Measurements from ENCODE around the gene ALAS1. TPM values are rescaled to one million over a fixed set of nuclear protein-coding genes. Genes with fewer than 3 reads are reported as not detected.

Gene ALAS1
- total and polyA plus RNA-seq, 2 donors (not counting 3 experiments of a cell fraction or from before 2014, with no cell fraction given) = 45.1 to 72.1 TPM

DNA sequence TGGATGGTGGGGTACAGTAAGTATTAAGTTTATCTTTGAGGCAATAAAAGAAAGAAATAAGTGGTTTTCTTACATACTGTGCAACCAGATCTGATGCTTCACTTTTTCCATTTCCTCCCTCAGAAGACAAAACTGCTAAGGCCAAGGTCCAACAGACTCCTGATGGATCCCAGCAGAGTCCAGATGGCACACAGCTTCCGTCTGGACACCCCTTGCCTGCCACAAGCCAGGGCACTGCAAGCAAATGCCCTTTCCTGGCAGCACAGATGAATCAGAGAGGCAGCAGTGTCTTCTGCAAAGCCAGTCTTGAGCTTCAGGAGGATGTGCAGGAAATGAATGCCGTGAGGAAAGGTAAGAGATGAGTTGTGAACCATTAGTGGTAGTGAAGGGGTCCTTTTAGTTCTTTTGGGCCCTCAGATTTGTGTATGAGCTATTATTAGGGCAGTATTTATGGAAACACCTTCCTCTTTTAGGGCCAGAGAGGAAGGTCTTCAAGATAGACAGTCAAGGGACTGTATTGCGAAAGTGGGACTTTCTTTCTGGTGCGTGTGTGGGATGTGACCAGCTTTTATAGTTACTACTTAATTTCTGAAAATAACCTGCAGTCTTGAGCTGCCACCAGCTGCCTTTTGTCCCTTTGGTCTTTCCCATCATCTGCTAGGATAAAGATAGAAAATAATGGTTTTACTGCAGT, 4.6 kb downstream of the ALAS1 start:
- DNase-seq (ENCODE audit: low read depth, low spot score) = no peak
- intact Hi-C loops (cut with micrococcal nuclease) (no loop called here), dilution Hi-C loops (cut with MboI; ENCODE audit: extremely low pct_ligation_motif_present, low sequenced_read_pairs) (no loop called here)
- no peak overlapping the region for H3K4me3 ChIP-seq (replicated peaks in 1 of 3; ENCODE audit: insufficient read depth in 1 of 3, low read depth in 1 of 3, low read length in 3 of 3)
- BruUV-seq (replicated peaks) = no TSS peak
- H3K27me3 ChIP-seq (ENCODE audit: control insufficient read depth in 2 of 2, insufficient read depth in 2 of 2, low read length in 2 of 2) = no peaks in the 10 kb centered on the region
- no peaks in the 10 kb centered on the region for H3K9me1 ChIP-seq (replicated peaks; ENCODE audit: control insufficient read depth, extremely low read depth, insufficient read depth, low read length)
- ChIA-PET POLR2A (no interaction called here), CTCF (interaction anchor here (1.1 to 1.7 kb wide), 2 partner anchors 18 to 201 kb away, joined by 4 to 5 read pairs; no protein-coding TSS in a partner anchor)
- FAIRE-seq = no peak
- H3K79me2 ChIP-seq (ENCODE audit: control insufficient read depth, insufficient read depth, low read length) = peaks cover 15% of the 10 kb centered on the region
- H3K36me3 ChIP-seq (ENCODE audit: control insufficient read depth in 2 of 2, extremely low read depth in 1 of 2, insufficient read depth in 2 of 2, low read length in 2 of 2) = peaks cover 29 to 42% of the 10 kb centered on the region in 2 experiments
- H3K4me2 ChIP-seq (ENCODE audit: insufficient read depth, low read length) = no peak overlapping the region
- no peaks in the 10 kb centered on the region for H3K9me3 ChIP-seq (replicated peaks; ENCODE audit: control insufficient read depth, insufficient read depth, low read length)
- H3K4me1 ChIP-seq (ENCODE audit: control insufficient read depth, extremely low read depth, insufficient read depth, low read length) = peaks cover 14% of the 10 kb centered on the region
- no peak overlapping the region for H3K27ac ChIP-seq (ENCODE audit: insufficient read depth, low read depth, low read length)
- H3K9ac ChIP-seq (replicated peaks; ENCODE audit: extremely low read depth, insufficient read depth, low read length) = no peak overlapping the region
- H2AFZ ChIP-seq (ENCODE audit: low read depth, low read length) = no peak overlapping the region
- H4K20me1 ChIP-seq (replicated peaks; ENCODE audit: control insufficient read depth, extremely low read depth, insufficient read depth, low read length) = no peaks in the 10 kb centered on the region
- TF ChIP-seq MYC (IDR thresholded peaks at IDR 0.05; ENCODE audit: low read depth, low read length) (no peak), JUN (IDR thresholded peaks at IDR 0.05; ENCODE audit: borderline replicate concordance, insufficient read depth, insufficient read length, low read depth) (no peak), GATA2 (IDR thresholded peaks at IDR 0.05; ENCODE audit: insufficient read depth, insufficient read length, low read depth, low read length) (no peak), EZH2 (IDR thresholded peaks at IDR 0.05; ENCODE audit: borderline replicate concordance, low read depth, low read length, severe bottlenecking) (no peak), POLR2A (IDR thresholded peaks at IDR 0.05; ENCODE audit: low read depth, low read length) (no peak), FOS (IDR thresholded peaks at IDR 0.05; ENCODE audit: borderline replicate concordance, insufficient read depth, low read length) (no peak), POLR2AphosphoS5 (IDR thresholded peaks at IDR 0.05; ENCODE audit: insufficient read depth, low read depth, low read length) (no peak)
- TF ChIP-seq, protein P1, sequence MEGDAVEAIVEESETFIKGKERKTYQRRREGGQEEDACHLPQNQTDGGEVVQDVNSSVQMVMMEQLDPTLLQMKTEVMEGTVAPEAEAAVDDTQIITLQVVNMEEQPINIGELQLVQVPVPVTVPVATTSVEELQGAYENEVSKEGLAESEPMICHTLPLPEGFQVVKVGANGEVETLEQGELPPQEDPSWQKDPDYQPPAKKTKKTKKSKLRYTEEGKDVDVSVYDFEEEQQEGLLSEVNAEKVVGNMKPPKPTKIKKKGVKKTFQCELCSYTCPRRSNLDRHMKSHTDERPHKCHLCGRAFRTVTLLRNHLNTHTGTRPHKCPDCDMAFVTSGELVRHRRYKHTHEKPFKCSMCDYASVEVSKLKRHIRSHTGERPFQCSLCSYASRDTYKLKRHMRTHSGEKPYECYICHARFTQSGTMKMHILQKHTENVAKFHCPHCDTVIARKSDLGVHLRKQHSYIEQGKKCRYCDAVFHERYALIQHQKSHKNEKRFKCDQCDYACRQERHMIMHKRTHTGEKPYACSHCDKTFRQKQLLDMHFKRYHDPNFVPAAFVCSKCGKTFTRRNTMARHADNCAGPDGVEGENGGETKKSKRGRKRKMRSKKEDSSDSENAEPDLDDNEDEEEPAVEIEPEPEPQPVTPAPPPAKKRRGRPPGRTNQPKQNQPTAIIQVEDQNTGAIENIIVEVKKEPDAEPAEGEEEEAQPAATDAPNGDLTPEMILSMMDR (IDR thresholded peaks at IDR 0.05; ENCODE audit: extremely low read depth in 1 of 2, insufficient read depth in 1 of 2, low read depth in 1 of 2, low read length in 2 of 2) = no peak
- TF ChIP-seq, protein P2, sequence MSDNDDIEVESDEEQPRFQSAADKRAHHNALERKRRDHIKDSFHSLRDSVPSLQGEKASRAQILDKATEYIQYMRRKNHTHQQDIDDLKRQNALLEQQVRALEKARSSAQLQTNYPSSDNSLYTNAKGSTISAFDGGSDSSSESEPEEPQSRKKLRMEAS (IDR thresholded peaks at IDR 0.05; ENCODE audit: insufficient read depth, insufficient read length) = no peak
